KMS-11 (cell line): ENCODE results near the gene TNNT1.

Experiments used
- H2AFZ ChIP-seq: fragments of 200-600 bp; sonication (generic); 2 replicates; pipeline ENCODE4 v1.6.1; 2016; ENCODE audit warnings: antibody characterized with exemption, mixed run types, low read depth
- H3K27ac ChIP-seq: fragments of 200-600 bp; sonication (generic); 2 replicates; pipeline ENCODE4 v1.6.1; 2016; ENCODE audit warnings: mild to moderate bottlenecking, mixed run types
- H3K27me3 ChIP-seq: fragments of 200-600 bp; sonication (generic); 2 replicates; pipeline ENCODE4 v1.6.1; 2017; ENCODE audit warnings: mild to moderate bottlenecking, low read depth, mixed run types, moderate library complexity; ENCODE audit not compliant: insufficient read depth
- H3K36me3 ChIP-seq: fragments of 200-600 bp; sonication (generic); 2 replicates; pipeline ENCODE4 v1.6.1; 2017; ENCODE audit warnings: mild to moderate bottlenecking, mixed run types; ENCODE audit not compliant: insufficient read depth
- H3K4me1 ChIP-seq: fragments of 200-600 bp; sonication (generic); 2 replicates; pipeline ENCODE4 v1.6.1; 2016; ENCODE audit warnings: mild to moderate bottlenecking, low read depth, mixed run types; ENCODE audit not compliant: poor library complexity, severe bottlenecking
- H3K4me2 ChIP-seq: fragments of 200-600 bp; sonication (generic); 2 replicates; pipeline ENCODE4 v1.7.0; 2016; ENCODE audit warnings: mild to moderate bottlenecking, mixed run types
- H3K4me3 ChIP-seq: fragments of 200-600 bp; sonication (generic); IDR thresholded peaks from 2 replicates; pipeline ENCODE4 v1.6.1; 2017; ENCODE audit warnings: low read depth, low read length, mixed read lengths; ENCODE audit not compliant: insufficient read depth
- H3K79me2 ChIP-seq: fragments of 200-600 bp; sonication (generic); 2 replicates; pipeline ENCODE4 v1.6.1; 2016; ENCODE audit warnings: low read depth, mixed run types; ENCODE audit not compliant: insufficient read depth
- H3K9ac ChIP-seq: fragments of 200-600 bp; sonication (generic); 2 replicates; pipeline ENCODE4 v1.6.1; 2016; ENCODE audit warnings: mild to moderate bottlenecking, mixed run types
- H4K20me1 ChIP-seq: fragments of 200-600 bp; sonication (generic); 2 replicates; pipeline ENCODE4 v1.6.1; 2016; ENCODE audit warnings: mild to moderate bottlenecking, mixed run types; ENCODE audit not compliant: insufficient read depth
- TF ChIP-seq, protein P1 (sequence below): fragments of 200-600 bp; sonication (generic); conservative IDR thresholded peaks from 2 replicates; pipeline ENCODE4 v1.6.1; 2017; ENCODE audit warnings: low read depth, mild to moderate bottlenecking, antibody characterized with exemption, low read length, moderate library complexity, mixed read lengths

Gene TNNT1

DNA sequence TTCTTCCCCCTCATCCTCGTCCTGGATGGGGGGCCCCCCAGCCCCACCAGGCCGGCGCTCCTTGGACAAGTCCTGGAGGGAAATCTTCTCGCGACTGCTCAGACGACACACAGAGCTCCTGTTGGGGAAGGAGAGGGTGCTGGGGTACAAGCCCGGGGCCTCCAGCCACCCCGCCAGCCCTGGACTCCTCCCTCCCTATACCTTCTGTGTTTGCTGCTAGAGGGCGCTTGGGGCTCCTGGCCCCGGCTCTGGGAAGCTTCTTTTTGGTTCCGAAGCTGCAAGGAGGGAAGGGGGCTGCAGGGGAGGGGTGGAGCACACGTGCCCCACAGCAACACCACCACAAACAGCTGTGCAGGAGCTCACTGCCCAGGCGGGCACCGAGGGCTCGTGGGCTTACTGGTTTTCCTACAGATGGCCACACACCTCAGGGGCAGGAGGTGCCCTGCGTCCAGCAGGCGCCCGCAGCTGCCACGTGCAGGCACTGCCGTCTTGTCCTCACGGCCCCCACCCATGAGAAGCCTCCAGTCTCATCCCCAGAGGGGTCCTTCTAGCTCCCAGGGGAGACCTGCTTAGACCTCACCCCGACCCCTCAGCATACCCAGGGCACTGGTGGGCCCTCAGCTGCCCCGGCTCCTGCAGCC lies 52.8 kb downstream of the TNNT1 start:
- Histone ChIP-seq H3K79me2 (no peaks in the 10 kb centered on the region), H3K4me2 (no peak overlapping the region), H3K36me3 (no peaks in the 10 kb centered on the region), H2AFZ (no peak overlapping the region), H3K4me1 (no peaks in the 10 kb centered on the region), H3K27me3 (no peaks in the 10 kb centered on the region), H3K9ac (no peak overlapping the region), H3K27ac (no peak overlapping the region), H3K4me3 (no peak overlapping the region), H4K20me1 (no peaks in the 10 kb centered on the region)
- TF ChIP-seq, protein P1, sequence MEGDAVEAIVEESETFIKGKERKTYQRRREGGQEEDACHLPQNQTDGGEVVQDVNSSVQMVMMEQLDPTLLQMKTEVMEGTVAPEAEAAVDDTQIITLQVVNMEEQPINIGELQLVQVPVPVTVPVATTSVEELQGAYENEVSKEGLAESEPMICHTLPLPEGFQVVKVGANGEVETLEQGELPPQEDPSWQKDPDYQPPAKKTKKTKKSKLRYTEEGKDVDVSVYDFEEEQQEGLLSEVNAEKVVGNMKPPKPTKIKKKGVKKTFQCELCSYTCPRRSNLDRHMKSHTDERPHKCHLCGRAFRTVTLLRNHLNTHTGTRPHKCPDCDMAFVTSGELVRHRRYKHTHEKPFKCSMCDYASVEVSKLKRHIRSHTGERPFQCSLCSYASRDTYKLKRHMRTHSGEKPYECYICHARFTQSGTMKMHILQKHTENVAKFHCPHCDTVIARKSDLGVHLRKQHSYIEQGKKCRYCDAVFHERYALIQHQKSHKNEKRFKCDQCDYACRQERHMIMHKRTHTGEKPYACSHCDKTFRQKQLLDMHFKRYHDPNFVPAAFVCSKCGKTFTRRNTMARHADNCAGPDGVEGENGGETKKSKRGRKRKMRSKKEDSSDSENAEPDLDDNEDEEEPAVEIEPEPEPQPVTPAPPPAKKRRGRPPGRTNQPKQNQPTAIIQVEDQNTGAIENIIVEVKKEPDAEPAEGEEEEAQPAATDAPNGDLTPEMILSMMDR = no peak

DNA sequence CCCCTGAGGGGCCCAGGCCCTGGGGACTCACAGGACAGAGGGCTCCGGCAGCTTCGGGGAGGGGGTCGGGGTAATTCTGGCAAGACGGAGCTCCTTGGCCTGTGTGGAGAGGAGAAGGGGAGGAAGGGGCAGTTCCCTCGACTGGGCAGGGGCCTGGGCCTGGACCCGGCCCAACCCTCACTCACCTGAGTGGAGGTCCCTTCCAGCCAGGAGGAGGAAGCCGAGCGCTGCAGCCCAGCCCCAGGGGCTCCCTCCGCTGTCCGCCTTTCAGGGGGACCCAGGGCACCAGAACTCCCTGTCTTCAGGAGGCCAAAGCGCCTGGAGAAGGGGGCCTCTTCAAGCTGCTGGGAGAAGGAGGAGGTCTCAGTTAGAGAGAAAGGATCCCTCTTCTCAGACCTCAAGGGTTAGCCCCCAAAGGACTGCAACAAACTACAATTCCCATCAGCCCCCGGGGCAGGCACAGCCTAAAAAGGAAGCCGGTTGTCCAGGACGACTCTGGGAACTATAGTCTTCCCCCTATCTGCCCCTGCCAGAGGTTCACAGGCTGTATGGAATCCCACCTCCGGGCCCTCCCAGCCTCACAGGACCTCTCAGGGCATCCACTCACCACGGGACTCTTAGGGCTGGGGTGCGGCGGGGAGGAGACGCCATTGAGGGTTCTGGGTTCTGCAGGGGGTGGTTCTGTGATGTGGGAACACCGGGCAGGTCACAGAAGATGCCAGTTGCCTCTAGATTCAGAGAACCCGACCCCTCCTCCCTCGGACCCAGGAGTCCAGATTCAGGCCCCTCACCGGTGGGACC lies 53.5 kb downstream of the TNNT1 start:
- Histone ChIP-seq H3K36me3 (no peaks in the 10 kb centered on the region), H3K4me1 (no peaks in the 10 kb centered on the region), H2AFZ (no peak overlapping the region), H3K27ac (no peak overlapping the region), H3K4me3 (no peak overlapping the region), H3K27me3 (no peaks in the 10 kb centered on the region), H3K4me2 (no peak overlapping the region), H4K20me1 (no peaks in the 10 kb centered on the region), H3K79me2 (no peaks in the 10 kb centered on the region), H3K9ac (no peak overlapping the region)
- TF ChIP-seq, protein P1 = no peak

DNA sequence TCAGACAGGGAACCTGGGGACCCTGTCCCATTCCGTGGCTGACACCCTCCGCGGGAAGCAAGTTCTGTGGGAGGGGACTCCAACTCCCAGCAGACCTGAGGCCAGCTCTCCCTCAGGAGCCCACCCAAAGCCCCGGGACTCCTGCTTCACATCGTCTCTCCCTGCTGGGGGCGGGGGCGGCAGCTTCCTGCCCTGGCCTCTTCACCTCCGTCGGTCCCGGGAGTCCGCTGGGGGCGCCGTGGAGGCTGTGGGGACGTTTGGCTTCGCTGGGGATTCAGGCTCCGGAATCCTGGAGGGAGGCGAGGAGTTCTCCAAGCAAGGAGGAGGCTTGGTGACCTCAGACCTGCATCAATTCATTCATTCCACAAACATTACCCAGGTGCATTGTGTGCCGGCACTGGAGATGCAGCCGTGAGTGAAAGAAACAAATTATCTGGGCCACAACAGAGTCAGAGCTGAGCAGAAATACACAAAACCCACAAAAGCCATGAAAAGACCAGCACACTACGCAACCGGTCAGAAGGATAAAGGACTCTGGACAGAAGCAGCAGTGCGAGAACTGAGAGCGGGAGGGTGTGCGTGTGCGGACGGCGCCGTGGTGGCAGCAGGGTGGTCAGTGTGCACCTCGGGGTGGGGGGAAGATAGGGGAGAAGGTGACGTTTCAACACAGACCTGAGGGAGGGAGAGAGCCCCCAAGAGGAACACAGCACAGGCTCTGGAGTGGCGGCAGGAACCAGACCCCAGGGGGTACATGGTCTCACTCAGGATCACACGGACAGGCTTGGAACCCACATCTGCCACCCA lies 54.3 kb downstream of the TNNT1 start:
- Histone ChIP-seq H3K27me3 (no peaks in the 10 kb centered on the region), H3K79me2 (no peaks in the 10 kb centered on the region), H3K9ac (no peak overlapping the region), H2AFZ (no peak overlapping the region), H3K4me3 (no peak overlapping the region), H3K4me2 (no peak overlapping the region), H3K4me1 (no peaks in the 10 kb centered on the region), H4K20me1 (no peaks in the 10 kb centered on the region), H3K27ac (no peak overlapping the region), H3K36me3 (no peaks in the 10 kb centered on the region)
- TF ChIP-seq, protein P1 = no peak

DNA sequence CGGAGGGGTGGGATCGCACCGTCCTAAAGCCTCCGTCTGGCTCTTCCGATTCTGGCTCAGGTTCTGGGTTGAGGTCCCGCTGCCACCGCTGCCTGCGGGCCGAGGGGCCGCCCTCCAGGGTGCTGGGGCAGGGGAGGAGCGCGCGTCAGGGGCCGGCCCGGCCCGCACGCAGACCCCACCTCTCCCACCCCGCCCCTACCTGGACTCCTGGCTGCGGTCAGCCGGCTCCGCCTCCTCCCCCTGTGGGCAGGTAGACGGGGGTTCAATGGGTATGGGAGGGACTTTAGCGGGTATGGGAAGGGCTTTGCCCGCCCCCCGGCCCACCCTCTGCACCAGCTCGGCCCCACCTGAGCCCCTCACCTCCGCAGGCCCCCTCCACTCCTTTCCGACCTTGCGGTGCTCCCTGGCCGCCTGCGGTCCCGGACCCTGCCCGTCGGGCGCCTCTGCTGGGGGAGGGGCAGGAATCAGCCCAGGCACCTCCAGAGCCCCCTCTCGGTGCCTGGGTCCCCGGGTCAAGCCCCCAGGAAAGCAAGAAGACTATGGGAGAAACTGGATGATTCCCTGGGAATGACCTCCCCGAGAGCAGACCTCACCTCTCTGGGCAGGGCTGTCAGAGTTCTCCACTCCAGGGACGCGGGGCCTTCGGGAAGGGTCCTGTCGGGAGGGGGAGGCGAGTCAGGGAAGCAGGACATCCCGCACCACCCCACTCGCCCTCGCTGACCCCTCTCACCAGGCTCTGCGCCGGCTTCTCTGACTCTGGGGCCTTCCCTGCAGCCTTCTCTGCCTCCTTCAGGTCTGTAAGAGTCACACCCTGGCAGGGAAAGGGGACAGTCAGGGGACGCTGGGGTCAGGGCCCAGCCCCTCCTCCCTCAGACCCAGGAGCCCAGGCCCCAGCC lies 56.3 kb downstream of the TNNT1 start:
- Histone ChIP-seq H3K27me3 (no peaks in the 10 kb centered on the region), H3K27ac (no peak overlapping the region), H3K9ac (no peak overlapping the region), H2AFZ (no peak overlapping the region), H3K4me1 (no peaks in the 10 kb centered on the region), H4K20me1 (no peaks in the 10 kb centered on the region), H3K36me3 (no peaks in the 10 kb centered on the region), H3K4me2 (no peak overlapping the region), H3K79me2 (no peaks in the 10 kb centered on the region), H3K4me3 (no peak overlapping the region)
- TF ChIP-seq, protein P1 = no peak
